Coronary artery (tissue), 2 donors: Measurements from ENCODE around the gene PPARGC1A.

Experiments used
- DNase-seq: peaks from one replicate; pipeline ENCODE4 v3.0.0-alpha.2; 2017; ENCODE audit warnings: low spot score
- H3K27ac ChIP-seq, 2 donors: fragments of 200-600 bp; sonication (generic); one replicate each; pipeline ENCODE4 v1.5.1; 2016 to 2019
- H3K4me3 ChIP-seq: fragments of 200-600 bp; sonication (generic); 2 replicates; pipeline ENCODE4 v1.5.1; 2016; ENCODE audit warnings: mild to moderate bottlenecking, moderate library complexity
- CTCF ChIP-seq: fragments of 200-600 bp; sonication (generic); IDR thresholded peaks from one replicate; pipeline ENCODE4 v1.5.1; 2019; ENCODE audit warnings: antibody characterized with exemption

Gene PPARGC1A

GRCh38 chr4:23888421-23889319 is 1.2 kb downstream of the PPARGC1A start:
- Histone ChIP-seq H3K27ac (peak overlapping the region; percentile 71 to 82), H3K4me3 (peak overlapping the region; percentile 75)
- no peak for TF ChIP-seq CTCF
- no peak for DNase-seq

GRCh38 chr4:23887989-23888388 is 1.9 kb downstream of the PPARGC1A start:
- TF ChIP-seq CTCF: no peak
- no peak for DNase-seq
- Histone ChIP-seq H3K27ac (peak overlapping the region; percentile 71 to 82), H3K4me3 (peak overlapping the region; percentile 75)

DNA sequence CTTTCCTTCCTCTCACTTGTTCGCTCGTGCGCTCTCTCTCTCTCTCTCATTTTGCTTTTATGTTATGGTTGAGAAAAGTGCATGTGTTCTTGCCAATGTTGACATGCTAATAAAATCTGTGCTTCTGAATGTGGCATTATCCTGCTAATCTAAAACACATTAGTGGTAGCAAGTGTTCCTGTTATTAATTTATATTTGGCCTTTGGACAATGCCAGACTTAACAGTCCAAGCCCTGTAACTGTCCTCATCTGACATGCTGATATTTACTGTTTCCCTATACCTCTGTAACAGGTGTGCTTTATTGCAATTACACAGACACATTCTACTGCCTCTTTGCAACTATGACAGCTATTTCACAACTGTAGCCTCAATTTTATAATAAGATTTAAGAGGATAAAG is 2.7 kb downstream of the PPARGC1A start:
- TF ChIP-seq CTCF: no peak
- DNase-seq: no peak
- Histone ChIP-seq H3K27ac (no peak overlapping the region), H3K4me3 (no peak overlapping the region)

DNA sequence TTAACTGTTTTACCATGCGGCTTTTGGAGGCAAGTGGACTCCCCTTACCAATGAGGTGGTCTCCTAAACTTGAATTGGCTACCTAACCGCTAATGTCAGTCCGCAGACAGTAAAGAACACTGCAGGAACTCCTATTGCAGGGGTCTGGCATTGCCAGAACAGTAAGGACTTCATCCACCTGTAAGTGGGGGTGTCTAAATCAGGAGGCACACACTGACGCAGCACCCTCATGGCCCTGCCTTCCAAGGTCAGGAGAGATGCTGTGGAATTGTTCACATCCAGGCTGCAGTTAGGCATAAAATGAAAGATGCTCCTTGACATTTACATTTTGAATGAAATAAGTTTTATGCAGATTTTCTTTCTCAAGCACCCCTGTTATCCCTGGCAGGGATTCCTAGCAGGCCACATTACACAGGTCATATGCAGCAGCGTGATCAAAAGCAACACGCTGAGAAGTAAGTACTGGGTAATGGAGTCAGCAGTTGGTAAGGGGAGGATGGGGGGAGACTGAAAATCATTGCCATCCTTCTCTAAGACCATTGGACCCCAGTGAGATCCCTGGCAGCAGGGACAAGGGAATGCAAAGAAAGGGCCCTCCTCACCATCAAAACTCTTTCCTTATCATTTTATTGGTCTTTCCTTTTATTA is 3.8 kb downstream of the PPARGC1A start:
- no peak for TF ChIP-seq CTCF
- Histone ChIP-seq H3K27ac (no peak overlapping the region), H3K4me3 (no peak overlapping the region)
- no peak for DNase-seq

DNA sequence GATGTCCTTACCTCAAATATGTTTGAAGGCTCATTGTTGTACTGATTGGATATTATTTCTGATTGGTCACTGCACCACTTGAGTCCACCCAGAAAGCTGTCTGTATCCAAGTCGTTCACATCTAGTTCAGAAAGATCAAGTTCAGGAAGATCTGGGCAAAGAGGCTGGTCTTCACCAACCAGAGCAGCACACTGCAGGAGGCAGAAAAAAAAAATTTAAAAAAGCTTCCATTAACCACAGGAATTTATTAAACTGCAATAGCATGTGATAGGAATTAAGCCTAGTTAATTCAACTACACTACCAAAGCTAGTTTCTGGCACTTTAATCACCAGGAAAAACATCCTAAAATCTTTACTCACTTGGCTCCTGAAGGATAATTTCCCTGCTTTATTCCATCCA is 5.1 kb downstream of the PPARGC1A start:
- no peak overlapping the region for H3K4me3 ChIP-seq
- TF ChIP-seq CTCF: no peak

GRCh38 chr4:23884261-23884660 is 5.6 kb downstream of the PPARGC1A start:
- DNase-seq: no peak
- H3K4me3 ChIP-seq: no peak overlapping the region
- TF ChIP-seq CTCF: no peak
- no peak overlapping the region for H3K27ac ChIP-seq

More for the DNA sequence above, 5.1 kb downstream of the PPARGC1A start:
- H3K27ac ChIP-seq: no peak overlapping the region
- no peak for DNase-seq
